ENCODE data around the gene ROMO1.
"Not testable (repeated sequence)": the region's sequence is repeated elsewhere in the genome, so short reads cannot be mapped to it uniquely, and the experiment has no call there.

Gene ROMO1

DNA sequence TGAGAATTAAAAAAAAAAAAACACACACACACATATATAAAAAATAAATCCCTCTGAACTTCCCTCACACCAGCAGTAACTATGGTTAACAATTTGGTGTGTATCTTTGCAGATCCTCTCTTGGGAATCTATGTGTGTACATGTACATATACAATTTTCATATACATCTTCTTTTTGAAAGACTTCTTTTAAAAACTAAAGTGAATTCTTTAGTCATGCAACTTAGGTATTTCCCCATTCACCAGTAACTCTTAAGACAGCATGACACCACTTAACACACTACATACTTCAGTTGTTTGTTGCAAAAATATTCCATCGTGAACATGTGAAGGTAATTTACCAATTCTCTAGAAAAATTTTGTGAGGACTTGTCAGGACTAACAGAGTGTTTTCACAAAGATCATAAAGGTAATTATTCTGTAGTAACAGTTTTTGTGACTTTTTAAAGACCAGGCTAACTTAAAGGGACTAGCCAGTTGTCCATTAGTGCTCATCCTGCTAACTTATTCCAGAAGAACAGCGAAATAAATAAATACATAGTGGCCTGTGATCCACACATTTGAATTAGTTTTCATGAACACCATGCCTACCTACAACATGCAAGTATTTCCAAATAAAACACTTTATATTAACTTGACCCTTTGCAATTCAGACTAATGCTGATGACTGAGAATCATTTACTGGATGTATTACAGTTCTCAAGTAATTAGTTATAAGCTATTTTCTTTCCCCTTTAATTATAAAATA is 30.8 kb downstream of the ROMO1 start:
- no peak for DNase-seq (ENCODE audit: low read depth in 2 of 2)

DNA sequence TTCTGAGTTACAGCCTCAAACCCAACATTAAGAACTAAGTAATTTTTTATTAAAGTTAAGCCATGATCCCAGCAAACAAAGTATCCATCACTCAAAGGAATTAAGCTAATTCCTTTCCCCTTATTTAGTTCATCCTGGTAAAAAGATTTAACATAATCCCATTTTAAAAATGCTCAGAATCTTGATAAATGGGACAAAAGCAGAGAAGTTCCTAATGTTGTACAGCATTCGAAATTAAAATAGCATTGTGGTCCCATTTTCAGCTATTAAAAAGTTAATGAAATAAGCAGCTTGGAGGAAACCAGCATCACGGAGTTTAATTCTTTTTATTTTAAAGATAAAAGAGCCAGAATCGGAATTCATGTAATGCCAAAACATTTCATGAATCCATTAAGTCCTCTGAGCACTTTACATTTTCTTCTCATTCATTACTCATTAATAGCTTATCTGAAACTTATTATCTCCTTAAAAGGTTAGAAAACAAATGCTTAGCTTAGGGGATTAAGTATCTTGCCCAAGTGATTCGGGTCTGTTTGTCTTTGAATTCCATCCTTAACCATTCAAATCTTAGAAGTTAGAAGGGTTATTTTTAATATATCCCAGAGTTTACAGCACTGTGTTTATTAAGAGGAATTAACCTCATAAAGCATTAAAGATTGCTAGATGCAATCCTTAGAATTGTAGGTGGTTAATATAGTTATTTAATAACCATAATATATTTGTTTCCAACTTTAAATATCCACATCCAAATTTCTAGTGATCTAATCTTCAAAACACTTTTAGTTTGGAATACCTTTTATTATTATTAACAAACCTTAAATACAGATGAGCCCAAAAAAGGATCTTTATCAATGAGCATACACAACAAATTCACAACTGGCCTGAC is 31.6 kb downstream of the ROMO1 start:
- DNase-seq (ENCODE audit: low read depth in 2 of 2): no peak

DNA sequence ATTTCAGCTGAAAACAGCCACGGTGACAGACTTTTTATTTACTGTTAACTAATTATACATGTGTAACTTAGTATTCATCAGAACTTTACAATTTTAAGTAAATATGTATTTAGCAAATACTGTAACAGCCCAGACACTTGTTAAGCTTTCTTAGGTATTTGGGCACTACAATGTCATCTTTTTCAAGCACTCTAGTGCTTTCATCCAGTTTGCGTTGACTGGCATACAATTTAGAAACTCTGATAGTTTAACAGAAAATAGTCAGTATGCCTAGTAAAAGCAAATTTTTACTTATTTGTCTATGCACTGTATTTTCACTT is 32.2 kb downstream of the ROMO1 start:
- DNase-seq (ENCODE audit: low read depth in 2 of 2): no peak

DNA sequence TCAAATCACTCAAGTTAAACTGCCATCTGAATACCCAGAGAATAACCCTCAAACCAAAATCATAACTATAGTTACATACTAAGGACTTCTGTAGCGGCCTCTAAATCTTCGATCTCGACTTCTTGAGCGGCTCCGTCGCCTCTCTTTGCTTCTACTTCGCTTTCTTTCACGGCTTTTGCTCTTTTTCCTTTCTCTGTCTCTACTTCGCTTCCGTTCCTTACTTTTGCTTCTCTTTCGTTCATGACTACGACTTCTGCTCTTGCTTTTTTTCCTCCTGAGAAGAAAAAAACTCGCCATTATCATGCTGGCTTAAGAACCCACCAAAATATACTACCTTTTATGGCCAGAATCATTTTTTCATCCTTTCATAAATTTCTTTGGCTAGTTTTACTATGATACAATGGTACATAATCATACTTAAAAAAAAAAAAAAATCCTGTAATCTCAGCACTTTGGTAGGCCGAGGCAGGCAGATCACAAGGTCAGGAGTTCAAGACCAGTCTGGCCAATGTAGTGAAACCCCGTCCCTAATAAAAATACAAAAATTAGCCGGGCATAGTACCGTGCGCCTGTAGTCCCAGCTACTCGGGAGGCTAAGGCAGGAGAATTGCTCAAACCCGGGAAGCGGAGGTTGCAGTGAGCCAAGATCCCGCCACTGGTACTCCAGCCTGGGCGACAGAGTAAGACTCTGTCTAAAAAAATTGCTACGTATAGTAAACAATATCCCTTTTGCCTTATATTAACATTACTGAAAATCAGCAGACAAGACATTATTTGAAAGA is 32.8 kb downstream of the ROMO1 start:
- no peak for DNase-seq (ENCODE audit: low read depth in 2 of 2)

DNA sequence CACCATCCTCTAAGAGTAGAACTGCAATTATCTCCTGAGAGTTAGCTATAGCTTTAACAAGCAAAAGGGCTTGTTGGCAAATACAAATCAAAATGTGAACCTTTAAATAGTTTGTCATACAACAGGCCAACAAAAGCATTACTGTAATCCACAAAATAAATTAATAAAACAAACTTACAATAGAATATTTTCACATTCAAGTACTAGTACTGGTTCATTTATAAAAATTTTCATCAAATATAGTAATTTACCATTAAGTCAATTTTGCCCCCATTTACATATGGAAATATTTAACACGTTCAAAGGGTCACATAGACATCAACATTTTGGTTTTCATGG is 33.4 kb downstream of the ROMO1 start:
- DNase-seq (ENCODE audit: low read depth in 2 of 2): no peak

DNA sequence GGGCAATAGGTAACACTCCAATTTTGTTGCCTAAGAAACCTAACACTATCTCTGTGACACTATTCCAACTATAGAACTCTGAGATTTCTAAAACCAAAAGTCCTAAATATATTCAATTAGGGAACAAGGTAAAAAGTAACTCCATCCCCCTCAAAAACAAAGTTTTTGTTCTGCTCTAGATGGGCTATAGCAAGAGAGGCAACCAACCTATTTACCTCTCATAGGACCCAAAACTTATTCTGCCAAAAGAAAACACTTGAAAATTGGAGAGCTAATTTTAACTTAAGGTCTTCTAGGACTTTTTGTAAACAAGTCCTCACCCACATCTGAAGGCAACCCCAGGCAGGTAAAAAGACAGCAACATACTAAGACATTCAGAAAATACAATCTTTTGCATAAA is 35.2 kb downstream of the ROMO1 start:
- no peak for DNase-seq (ENCODE audit: low read depth in 2 of 2)

DNA sequence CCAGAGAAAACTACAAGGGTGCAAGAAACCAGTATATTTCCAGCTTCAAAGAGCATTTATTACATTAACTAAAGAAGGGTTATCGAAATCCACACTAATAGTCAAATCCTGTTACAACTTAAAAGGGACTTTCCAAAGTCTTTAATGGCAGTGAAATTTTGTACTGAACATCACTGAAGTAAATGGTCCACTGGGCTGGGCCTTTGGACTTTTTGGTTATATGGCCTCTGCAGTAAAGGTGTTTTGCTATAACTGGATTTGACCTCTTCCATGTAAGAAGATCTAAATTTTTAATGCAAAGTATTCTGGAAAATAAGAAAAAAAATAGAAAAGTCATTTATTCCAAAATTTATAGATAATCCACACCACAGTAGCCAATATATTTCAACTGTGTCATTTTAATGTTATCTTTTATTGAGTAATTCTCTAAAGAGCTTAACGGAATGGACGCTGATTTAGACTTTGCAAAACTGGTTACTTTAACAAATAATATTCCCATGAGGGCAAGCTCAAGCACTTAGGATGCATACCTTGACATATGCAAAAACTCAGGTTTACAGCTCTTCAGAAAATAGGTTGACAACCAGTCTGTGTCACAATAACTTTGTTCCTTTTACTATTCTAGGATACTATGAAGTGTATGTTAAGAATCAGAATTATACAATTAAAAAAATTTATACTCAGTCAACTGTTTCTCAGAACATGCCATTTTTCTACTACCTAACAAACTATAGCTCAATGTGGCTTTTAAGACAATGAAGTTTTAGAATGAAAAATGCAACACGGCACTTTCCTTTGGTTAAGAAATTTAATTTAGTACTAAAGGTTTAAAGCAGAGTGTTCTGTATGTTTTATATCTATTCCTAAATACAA is 35.8 kb downstream of the ROMO1 start:
- no peak for DNase-seq (ENCODE audit: low read depth in 2 of 2)

DNA sequence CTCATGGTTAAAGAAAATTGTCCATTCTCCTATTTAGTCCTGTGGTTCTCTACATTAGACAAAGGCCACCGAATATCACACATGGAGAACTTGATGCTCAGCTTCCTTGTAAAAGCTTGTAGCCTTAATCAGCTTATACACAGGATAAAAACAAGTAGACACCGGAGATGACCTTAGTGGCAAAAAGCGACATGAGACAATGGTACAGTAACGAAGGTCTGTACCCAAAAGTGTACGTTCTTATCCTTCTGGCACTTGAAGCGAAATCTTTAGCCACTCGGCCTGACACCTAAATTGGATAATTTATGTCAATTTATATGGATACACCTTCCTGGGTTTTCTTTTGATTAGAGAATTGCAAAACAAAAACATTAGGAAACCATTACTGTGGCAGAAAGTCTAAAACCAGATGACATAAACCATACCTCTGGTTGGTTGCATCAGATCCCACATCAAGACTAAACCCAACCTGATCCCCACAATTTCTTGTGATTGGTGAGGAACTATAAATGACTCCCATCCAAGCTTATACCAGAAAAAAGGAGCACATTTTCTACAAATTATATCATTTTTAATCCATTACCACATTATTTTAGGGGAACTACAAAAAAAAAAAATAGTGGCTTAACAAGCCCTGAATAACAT is 36.7 kb downstream of the ROMO1 start:
- no peak for DNase-seq (ENCODE audit: low read depth in 2 of 2)

DNA sequence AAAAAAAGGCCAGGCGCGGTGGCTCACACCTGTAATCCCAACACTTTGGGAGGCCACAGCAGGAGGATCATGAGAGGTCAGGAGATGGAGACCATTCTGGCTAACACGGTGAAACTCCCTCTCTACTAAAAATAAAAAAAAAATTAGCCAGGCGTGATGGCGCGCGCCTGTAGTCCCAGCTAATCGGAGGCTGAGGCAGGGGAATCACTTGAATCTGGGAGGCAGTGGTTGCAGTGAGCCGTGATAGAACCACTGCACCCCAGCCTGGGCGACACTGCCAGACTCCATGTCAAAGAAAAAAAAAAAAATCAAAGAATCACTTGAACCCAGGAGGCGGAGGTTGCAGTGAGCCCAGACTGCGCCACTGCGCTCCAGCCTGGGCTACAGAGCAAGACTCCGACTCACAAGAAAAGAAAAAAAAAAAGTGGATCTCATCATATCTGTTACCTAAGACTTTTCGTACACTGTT is 38.7 kb downstream of the ROMO1 start:
- DNase-seq (ENCODE audit: low read depth in 2 of 2): no peak

DNA sequence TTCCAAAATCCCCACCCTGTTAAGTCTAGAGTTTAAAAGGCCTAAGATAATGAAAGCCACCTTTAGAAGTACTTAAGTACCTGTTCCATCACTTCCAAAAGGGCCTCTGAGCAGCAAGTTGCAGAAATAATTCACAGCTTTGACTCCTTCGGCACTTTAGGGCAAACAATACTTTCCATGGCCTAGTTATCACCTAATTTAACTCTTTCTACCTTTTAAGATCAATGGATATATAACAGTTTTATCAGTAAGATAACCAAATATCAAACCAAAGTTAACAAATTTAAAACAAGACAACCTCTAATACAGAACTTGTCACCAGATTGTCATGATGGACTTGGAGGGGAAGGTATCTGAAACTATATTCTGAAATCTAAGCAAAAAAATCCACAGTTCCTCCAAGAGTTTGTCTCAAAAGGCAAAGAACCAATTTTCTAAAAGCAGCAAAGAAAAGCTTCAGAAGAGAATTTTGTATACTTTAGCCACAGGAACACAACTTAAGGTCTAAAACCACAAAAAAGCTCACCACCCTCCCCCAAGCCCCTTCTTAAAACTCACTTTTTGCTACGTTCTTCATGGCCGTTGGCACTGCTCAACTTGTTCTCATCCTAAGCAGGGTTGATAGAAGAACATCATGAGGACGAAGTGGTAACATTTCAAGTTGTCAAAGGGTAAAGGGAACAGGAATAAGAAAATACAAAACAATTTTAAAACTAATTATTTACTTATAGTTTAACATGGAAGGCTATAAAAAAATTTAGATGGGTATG is 39.4 kb downstream of the ROMO1 start:
- no peak for DNase-seq (ENCODE audit: low read depth in 2 of 2)

DNA sequence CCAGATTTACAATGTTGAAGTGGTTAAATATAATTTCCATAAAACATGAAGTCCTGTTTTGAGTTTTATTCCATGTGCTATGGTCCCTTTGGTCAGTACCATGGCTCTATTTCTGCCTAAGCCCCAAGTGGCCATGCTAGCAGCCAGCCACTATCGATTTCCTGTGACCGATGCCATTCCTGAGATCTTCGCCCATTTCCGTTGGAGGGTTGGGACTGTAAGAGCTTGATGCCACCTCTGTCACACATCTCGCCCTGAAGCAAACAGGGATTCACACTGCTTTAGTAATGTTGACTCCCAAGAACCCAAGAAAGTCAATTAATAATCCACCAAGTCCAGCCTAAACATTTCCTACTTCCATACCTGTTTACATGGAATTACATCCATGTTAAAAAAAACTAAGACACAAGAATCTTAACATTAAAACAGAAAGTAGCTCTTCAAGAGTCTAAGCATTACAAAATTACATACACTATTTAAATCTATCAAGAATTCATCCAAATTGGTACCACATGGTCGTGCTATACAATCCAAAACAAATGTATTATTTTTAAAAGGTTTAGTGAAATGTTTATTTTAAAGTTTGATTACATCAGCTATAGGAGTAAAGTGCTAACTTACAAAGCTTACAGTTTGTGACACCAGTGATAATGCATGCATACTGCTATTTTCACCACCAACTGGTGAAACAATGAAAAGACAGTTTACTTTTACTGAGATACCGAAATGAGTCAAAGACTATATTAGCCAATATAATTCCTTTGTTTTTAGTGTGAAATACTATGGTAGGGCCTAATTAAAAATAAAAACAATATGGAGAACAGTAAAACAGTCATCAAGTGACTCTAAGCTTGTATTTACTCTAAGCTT is 40.3 kb downstream of the ROMO1 start:
- DNase-seq (ENCODE audit: low read depth in 2 of 2): no peak

DNA sequence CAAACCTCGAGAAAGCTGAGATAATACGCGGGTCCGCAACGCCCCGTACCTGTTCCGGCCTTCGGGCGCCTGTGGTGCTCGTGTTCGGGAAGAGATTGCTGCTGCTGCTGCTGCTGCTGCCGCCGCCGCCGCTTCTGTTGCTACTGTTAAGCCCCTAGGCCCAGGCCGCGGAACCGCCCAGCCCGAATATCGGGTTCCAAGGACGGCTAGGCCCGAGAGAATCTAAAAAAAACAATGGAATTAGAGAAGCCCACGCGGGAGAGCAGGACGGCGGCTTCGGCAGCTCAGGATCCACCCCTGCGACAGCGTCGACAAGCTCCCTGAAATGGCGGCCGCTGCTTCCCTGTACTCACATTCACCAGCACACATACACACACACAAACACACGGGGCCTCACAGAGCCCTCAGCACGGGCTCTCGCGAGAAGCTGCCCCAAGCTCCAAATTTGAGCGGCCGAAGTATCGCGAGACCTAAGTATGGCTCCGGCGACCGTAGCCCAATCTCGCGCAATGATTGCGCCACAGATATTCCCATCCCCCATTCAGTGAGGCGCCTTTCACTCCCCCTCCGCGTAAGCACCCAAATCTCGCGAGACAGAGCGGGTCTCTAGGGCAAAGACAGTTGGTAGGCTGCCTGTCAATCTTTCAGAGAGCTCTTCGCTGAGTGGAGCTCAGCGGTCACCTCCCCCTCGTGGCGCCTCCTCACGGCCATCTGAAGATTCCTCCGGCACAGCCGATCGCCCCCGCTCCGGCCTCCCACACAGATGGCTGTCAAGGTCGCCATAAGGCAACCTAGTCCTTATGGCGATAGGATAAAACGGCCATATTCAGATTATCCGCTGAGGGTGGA is 42.9 kb downstream of the ROMO1 start, which contains the start of gene RBM39:
Gene RBM39 (minus strand): TSS at position 369 of the 849 bp plus-strand sequence. CDS start 1,386 bp downstream, outside the sequence.
- peak; percentile 94 to 98 for DNase-seq (ENCODE audit: low read depth in 2 of 2)

DNA sequence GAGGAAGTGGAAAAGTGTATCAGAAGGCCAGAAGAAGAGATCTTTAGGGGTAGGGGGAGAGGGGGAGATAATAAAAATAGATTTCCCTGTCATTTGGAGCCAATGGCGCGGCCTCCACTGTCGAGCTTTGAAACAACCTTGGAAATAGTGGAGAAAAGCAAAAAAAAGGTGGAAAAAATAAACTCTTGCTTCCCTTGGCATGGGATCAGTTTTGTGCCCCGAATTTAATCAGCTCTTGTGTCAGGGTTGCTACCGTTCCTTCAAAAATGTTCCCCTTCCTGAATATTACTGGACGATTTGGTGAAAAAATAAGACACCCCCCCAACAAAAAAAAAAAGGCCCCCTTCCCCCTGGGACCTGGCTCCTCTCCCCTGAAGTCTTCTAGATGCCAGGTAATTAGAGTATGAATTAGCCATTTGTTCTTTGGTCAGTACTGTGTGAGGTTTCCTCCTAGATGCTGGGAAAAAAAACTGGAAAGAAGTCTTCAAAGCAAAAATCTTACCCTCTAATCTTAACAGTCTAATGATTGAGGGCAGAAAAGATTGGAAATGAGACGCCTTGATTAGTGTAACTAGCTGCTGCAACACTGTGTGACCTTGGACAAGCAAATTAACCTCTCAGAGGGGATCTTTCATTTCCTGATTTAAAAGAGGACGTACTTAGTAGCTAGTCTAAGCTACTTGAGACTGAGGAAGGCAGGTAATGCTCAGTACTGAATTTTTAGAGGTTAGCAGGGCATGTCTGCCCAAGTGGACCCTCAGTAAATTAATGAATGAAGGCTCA is 43.7 kb downstream of the ROMO1 start:
- no peak for DNase-seq (ENCODE audit: low read depth in 2 of 2)

DNA sequence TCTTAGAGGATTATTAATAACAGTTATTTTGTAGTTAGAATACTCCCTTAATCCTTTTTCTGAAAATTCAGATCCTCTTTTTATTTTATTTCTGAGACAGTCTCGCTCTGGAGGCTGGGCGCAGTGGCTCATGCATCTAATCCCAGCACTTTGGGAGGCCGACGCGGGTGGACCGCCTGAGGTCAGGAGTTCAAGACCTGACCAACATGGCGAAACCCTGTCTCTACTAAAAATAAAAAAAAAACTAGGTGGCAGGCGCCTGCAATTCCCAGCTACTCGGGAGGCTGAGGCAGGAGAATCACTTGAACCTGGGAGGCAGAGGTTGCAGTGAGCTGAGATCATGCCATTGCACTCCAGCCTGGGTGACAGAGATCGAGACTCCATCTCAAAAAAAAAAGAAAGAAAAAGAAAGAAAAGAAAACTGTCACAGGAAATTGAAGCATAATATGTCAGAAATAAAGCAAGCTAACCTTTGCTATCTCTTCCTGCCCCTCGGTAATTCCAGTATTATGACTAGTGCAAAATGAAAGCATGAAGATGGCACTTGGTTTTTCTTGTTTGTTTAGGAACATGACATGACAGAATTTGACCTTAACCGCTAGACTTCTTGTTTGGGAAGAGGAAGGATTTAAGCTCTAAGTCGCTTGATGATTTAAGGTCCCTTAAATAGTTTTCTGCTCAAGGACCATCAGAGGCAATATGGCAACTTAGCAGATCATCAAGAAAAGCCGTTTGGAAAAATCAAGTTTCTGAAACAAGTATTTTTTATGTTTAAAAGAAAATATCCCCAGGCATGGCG is 44.7 kb downstream of the ROMO1 start:
- DNase-seq (ENCODE audit: low read depth in 2 of 2): no peak

DNA sequence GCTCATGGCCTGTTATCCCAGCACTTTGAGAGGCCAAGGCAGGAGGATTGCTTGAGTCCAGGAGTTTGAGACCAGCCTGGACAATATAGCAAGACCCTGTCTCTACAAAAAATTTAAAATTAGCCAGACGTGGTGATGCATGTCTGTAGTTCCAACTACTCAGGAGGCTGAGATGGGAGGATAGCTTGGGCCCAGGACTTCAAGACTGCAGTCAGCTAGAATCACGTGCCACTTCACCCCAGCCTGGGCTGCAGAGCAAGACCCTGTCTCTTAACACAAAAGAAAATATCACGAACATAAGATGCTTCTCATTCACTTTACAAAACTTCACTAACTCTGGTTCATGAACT is 45.3 kb downstream of the ROMO1 start:
- DNase-seq (ENCODE audit: low read depth in 2 of 2): not testable (repeated sequence)
